A673 (cell line): ENCODE data around the gene DPP9. TPM values are rescaled to one million over a fixed set of nuclear protein-coding genes. Genes with fewer than 3 reads are reported as not detected.
A peak's percentile ranks its signal among the peaks of the same experiment; 100 is the strongest.

Source experiments
- BruUV-seq: library from RNA; stranded (reverse); fragments of 400-500 nt; replicated peaks from 2 replicates; lab custom pipeline; 2021; lab: Mats Ljungman, UMichigan
- CTCF ChIA-PET: fragments of 300-600 bp; sonication (Branson Sonifier 250); formaldehyde crosslinking; loops from one replicate; lab custom pipeline; 2022; ENCODE audit warnings: antibody characterized with exemption; lab: Charles Lee
- POLR2A ChIA-PET: fragments of 300-600 bp; sonication (Branson Sonifier 250); formaldehyde crosslinking; loops from one replicate; lab custom pipeline; 2022; ENCODE audit warnings: antibody characterized with exemption; ENCODE audit not compliant: low non-redundant PET; lab: Charles Lee
- DNase-seq: peaks from one replicate; pipeline ENCODE4 v3.0.0-alpha.2; 2015; ENCODE audit warnings: low spot score
- H3K27ac ChIP-seq: fragments of 200-600 bp; sonication (generic); 2 replicates; pipeline ENCODE4 v1.5.1; 2016; ENCODE audit warnings: mixed run types, low read depth, mild to moderate bottlenecking, mixed read lengths, antibody characterized with exemption, low read length; ENCODE audit not compliant: poor library complexity, severe bottlenecking
- H3K27me3 ChIP-seq: fragments of 200-600 bp; sonication (generic); replicated peaks from 2 replicates; pipeline ENCODE4 v1.6.1; 2017; ENCODE audit warnings: mixed run types, low read depth, mild to moderate bottlenecking, mixed read lengths, antibody characterized with exemption, low read length; ENCODE audit not compliant: insufficient read depth, poor library complexity
- H3K36me3 ChIP-seq: fragments of 200-600 bp; sonication (generic); 2 replicates; pipeline ENCODE4 v1.6.1; 2016; ENCODE audit warnings: mixed run types, mild to moderate bottlenecking, mixed read lengths, antibody characterized with exemption, low read length; ENCODE audit not compliant: insufficient read depth, poor library complexity, severe bottlenecking
- H3K4me1 ChIP-seq: fragments of 200-600 bp; sonication (generic); 2 replicates; pipeline ENCODE4 v1.6.1; 2017; ENCODE audit warnings: mixed run types, mild to moderate bottlenecking, mixed read lengths, antibody characterized with exemption, low read length; ENCODE audit not compliant: insufficient read depth, poor library complexity, severe bottlenecking
- H3K4me3 ChIP-seq: fragments of 200-600 bp; sonication (generic); 2 replicates; pipeline ENCODE4 v1.5.1; 2016; ENCODE audit warnings: low read depth, mixed run types, mild to moderate bottlenecking, mixed read lengths, low read length; ENCODE audit not compliant: poor library complexity, severe bottlenecking
- H3K9me3 ChIP-seq: fragments of 200-600 bp; sonication (generic); 2 replicates; pipeline ENCODE4 v1.6.1; 2016; ENCODE audit warnings: mixed run types, low read depth, mild to moderate bottlenecking, mixed read lengths, antibody characterized with exemption, low read length; ENCODE audit not compliant: poor library complexity, severe bottlenecking
- CTCF ChIP-seq: fragments of 300-800, 200-600 bp; sonication (generic); conservative IDR thresholded peaks from 2 replicates; pipeline ENCODE4 v1.5.1; 2017; ENCODE audit warnings: low read depth, mild to moderate bottlenecking, antibody characterized with exemption, low read length, moderate library complexity, mixed read lengths
- EZH2 ChIP-seq: fragments of 200-600 bp; sonication (generic); IDR thresholded peaks from 2 replicates; pipeline ENCODE4 v1.6.1; 2017; ENCODE audit warnings: borderline replicate concordance, low read depth, mild to moderate bottlenecking, mixed read lengths, antibody characterized with exemption, low read length; ENCODE audit not compliant: poor library complexity, severe bottlenecking
- intact Hi-C: fragments of 100-400 bp; cut with micrococcal nuclease; formaldehyde crosslinking; loops from one replicate; pipeline ENCODE4 v1.10.0; 2022; ENCODE audit not compliant: unreplicated experiment
- total RNA-seq: library from RNA; stranded (reverse); gene quantifications from 2 replicates; pipeline ENCODE4 v1.2.3, GENCODE V29; 2021

DPP9 gene
- total RNA-seq, 1 experiment from 2014 or later, result 65.7 TPM

GRCh38 chr19:4642625-4643024 is 81.0 kb downstream of the DPP9 start:
- no peak overlapping the region for H3K4me3 ChIP-seq
- no TSS peak for BruUV-seq
- H3K36me3 ChIP-seq, result no peaks in the 10 kb centered on the region
- H3K9me3 ChIP-seq, result no peaks in the 10 kb centered on the region
- no peak overlapping the region for H3K27ac ChIP-seq
- no peak for TF ChIP-seq EZH2
- TF ChIP-seq CTCF, result no peak
- intact Hi-C loops, result no loop called here
- peaks cover 16% of the 10 kb centered on the region for H3K4me1 ChIP-seq
- no peaks in the 10 kb centered on the region for H3K27me3 ChIP-seq
- no peak for DNase-seq
- CTCF ChIA-PET, result no interaction called here
- POLR2A ChIA-PET, result no interaction called here

- peaks cover 16% of the 10 kb centered on the region for H3K4me1 ChIP-seq
- H3K27me3 ChIP-seq, result no peaks in the 10 kb centered on the region
- peak overlapping the region; percentile 80 for H3K27ac ChIP-seq
- no peak for DNase-seq
- peak overlapping the region; percentile 89 for H3K4me3 ChIP-seq
- POLR2A ChIA-PET, result no interaction called here
- intact Hi-C loops, result no loop called here
- TF ChIP-seq EZH2, result no peak
- TF ChIP-seq CTCF, result no peak
- no peaks in the 10 kb centered on the region for H3K9me3 ChIP-seq
- no TSS peak for BruUV-seq
- no peaks in the 10 kb centered on the region for H3K36me3 ChIP-seq
- CTCF ChIA-PET, result no interaction called here
Observed at GRCh38 chr19:4641132-4641531, 82.5 kb downstream of the DPP9 start.

GRCh38 chr19:4640247-4641000 is 83.2 kb downstream of the DPP9 start:
- Histone ChIP-seq H3K27ac (peak overlapping the region; percentile 80), H3K27me3 (no peaks in the 10 kb centered on the region), H3K4me1 (peaks cover 21% of the 10 kb centered on the region), H3K36me3 (no peaks in the 10 kb centered on the region), H3K9me3 (no peaks in the 10 kb centered on the region), H3K4me3 (peak overlapping the region; percentile 89)
- ChIA-PET POLR2A (interaction anchor here (0.6 kb wide), 1 partner anchor 132 kb away, joined by 13 read pairs; no protein-coding TSS in a partner anchor), CTCF (no interaction called here)
- intact Hi-C loops, result no loop called here
- BruUV-seq, result no TSS peak
- DNase-seq, result no peak
- TF ChIP-seq EZH2 (no peak), CTCF (no peak)
